Testis (tissue), 3 donors: ENCODE data around the gene CDC42BPB. TPM values are rescaled to one million over a fixed set of nuclear protein-coding genes. Genes with fewer than 3 reads are reported as not detected.

Source experiments
- DNase-seq: peaks from one replicate; pipeline ENCODE4 v3.0.0-alpha.2; 2019
- H3K27ac ChIP-seq, 2 donors: fragments of 200-600 bp; sonication (generic); one replicate each; pipeline ENCODE4 v1.5.1; 2019
- H3K27me3 ChIP-seq: fragments of 200-600 bp; sonication (generic); one replicate; pipeline ENCODE4 v1.5.1; 2019
- H3K36me3 ChIP-seq: fragments of 200-600 bp; sonication (generic); one replicate; pipeline ENCODE4 v1.5.1; 2017; ENCODE audit warnings: low read depth; ENCODE audit errors: missing control alignments
- H3K4me1 ChIP-seq: fragments of 200-600 bp; sonication (generic); one replicate; pipeline ENCODE4 v1.5.1; 2019
- H3K4me3 ChIP-seq, 2 donors: fragments of 200-600 bp; sonication (generic); one replicate each; pipeline ENCODE4 v1.5.1; 2017 to 2019
- H3K9me3 ChIP-seq: fragments of 200-600 bp; sonication (generic); one replicate; pipeline ENCODE4 v1.5.1; 2017
- POLR2A ChIP-seq: fragments of 450-650 bp; IDR thresholded peaks from one replicate; pipeline ENCODE4 v1.6.1; 2017; ENCODE audit warnings: antibody characterized with exemption, mild to moderate bottlenecking, moderate library complexity
- WGBS, 2 donors: methylation state at CpG; one replicate each; pipeline ENCODE4 v1.1.5; 2018; 5-methylcytosine and 5-hydroxymethylcytosine counted together
- intact Hi-C: fragments of 100-400 bp; cut with DNase I; formaldehyde crosslinking; loops from one replicate; pipeline ENCODE4 v1.15.1; 2023; ENCODE audit warnings: low total_unique reads
- polyA plus RNA-seq: library from polyadenylated mRNA; stranded (reverse); fragments of 350-450 nt; fragmentation: Illumina TruSeq; extraction: RNeasy Lipid Tissue Mini Kit (QIAGEN cat#74804); gene quantifications from one replicate; pipeline ENCODE4 v1.2.3, GENCODE V29; 2014; ENCODE audit warnings: low read depth, low replicate concordance; ENCODE audit not compliant: insufficient read depth
- total RNA-seq, 2 donors: library from RNA; depleted of rRNA; stranded (reverse); fragments of >200 nt; gene quantifications; one replicate each; pipeline ENCODE4 v1.2.3, GENCODE V29; 2016
- TF ChIP-seq, protein P1 (sequence below), 3 experiments: fragments of 450-650 bp in 2 of 3; fragments of 200-600 bp in 1 of 3; sonication (generic) in 1 of 3; IDR thresholded peaks; one replicate each; pipeline ENCODE4 v1.5.1; 2016 to 2019; ENCODE audit warnings: antibody characterized with exemption in 3 of 3, mild to moderate bottlenecking in 2 of 3, moderate library complexity in 1 of 3

Gene CDC42BPB
- total and polyA plus RNA-seq, 3 donors from 2014 or later, result 90.3 to 216 (median 201) TPM

DNA sequence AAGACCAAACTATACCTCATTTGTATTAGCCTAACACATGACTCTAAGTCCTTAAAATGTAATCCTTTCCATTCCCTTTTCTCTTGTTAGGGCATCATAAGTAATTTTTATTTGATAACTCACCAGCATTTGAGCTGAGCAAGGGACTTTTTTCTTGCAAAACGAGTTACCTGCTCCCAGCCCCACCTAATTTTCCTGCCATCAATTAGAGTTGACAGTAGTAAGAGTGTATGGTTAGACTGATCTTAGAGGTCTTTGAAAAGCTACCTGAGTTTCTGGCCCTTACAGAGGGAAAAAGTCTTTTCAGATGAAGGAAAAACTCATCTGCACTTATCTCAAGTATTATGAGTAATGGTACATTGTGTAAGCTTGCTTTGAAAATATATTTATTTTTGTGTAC, 168.6 kb downstream of the CDC42BPB start:
- Histone ChIP-seq H3K27me3 (no peaks in the 10 kb centered on the region), H3K4me3 (no peak overlapping the region), H3K4me1 (no peaks in the 10 kb centered on the region), H3K9me3 (no peaks in the 10 kb centered on the region), H3K27ac (no peak overlapping the region), H3K36me3 (no peaks in the 10 kb centered on the region)
- 86 to 97% methylated on average over 1 of the region's 1 CpG for WGBS, 2 donors
- intact Hi-C loops, result no loop called here
- DNase-seq, result no peak
- no peak for TF ChIP-seq POLR2A
- TF ChIP-seq, protein P1, sequence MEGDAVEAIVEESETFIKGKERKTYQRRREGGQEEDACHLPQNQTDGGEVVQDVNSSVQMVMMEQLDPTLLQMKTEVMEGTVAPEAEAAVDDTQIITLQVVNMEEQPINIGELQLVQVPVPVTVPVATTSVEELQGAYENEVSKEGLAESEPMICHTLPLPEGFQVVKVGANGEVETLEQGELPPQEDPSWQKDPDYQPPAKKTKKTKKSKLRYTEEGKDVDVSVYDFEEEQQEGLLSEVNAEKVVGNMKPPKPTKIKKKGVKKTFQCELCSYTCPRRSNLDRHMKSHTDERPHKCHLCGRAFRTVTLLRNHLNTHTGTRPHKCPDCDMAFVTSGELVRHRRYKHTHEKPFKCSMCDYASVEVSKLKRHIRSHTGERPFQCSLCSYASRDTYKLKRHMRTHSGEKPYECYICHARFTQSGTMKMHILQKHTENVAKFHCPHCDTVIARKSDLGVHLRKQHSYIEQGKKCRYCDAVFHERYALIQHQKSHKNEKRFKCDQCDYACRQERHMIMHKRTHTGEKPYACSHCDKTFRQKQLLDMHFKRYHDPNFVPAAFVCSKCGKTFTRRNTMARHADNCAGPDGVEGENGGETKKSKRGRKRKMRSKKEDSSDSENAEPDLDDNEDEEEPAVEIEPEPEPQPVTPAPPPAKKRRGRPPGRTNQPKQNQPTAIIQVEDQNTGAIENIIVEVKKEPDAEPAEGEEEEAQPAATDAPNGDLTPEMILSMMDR (IDR thresholded peaks at IDR 0.05), result no peak

DNA sequence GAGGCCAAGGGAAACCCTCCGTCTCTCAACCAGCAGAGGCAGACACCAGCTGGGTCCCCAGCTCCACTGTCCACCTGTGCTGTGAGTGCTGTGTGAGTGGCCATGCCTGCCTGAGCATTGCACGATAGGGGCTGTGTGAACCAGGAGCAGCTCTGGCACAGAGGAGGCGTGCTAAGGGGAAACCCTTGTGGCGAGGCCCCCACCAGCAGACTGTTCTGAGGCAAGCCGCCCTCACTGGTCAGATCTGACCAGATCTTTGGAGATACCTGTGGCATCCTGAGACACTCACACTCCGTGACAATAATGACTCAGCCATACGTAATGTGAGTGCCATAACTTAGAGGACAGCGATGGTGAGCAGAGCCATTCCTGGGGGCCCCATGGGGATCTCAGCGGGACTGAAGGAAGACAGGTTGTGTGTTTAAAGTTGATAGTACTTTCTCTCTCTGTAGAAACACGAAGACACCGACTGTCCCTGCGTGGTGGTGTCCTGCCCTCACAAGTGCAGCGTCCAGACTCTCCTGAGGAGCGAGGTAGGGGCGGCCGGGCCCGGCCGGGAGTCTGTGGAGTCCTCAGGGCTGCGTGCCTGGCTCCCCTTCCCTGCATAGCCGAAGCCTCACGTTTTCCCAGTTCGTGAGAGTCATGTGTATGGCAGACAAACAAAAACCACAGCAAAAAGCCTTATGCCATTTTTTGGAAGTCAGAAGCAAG, 171.5 kb downstream of the CDC42BPB start:
- DNase-seq, result no peak
- 94 to 98% methylated on average over 16 to 22 of the region's 22 CpGs for WGBS, 2 donors
- Histone ChIP-seq H3K4me3 (no peak overlapping the region), H3K4me1 (no peaks in the 10 kb centered on the region), H3K27ac (no peak overlapping the region), H3K36me3 (no peaks in the 10 kb centered on the region), H3K27me3 (no peaks in the 10 kb centered on the region), H3K9me3 (no peaks in the 10 kb centered on the region)
- TF ChIP-seq, protein P1 (IDR thresholded peaks at IDR 0.05), result no peak
- no peak for TF ChIP-seq POLR2A
- intact Hi-C loops, result no loop called here

DNA sequence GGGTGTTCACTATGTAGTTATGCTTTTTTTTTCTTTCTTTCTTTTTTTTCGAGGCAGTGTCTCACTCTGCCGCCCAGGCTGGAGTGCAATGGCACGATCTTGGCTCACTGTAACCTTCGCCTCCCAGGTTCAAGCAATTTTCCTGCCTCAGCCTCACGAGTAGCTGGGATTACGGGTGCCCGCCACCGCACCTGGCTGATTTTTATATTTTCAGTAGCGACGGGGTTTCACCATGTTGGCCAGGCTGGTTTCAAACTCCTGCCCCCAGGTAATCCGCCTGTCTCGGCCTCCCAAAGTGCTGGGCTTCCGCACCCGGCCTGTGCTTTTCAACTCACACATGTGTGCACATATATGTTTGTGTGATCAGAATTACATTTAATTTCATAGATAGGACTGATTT, 173.8 kb downstream of the CDC42BPB start:
- H3K9me3 ChIP-seq, result no peaks in the 10 kb centered on the region
- no peaks in the 10 kb centered on the region for H3K4me1 ChIP-seq
- 94 to 98% methylated on average over 14 of the region's 14 CpGs for WGBS, 2 donors
- H3K27me3 ChIP-seq, result no peaks in the 10 kb centered on the region
- DNase-seq, result no peak
- intact Hi-C loops, result no loop called here
- no peaks in the 10 kb centered on the region for H3K36me3 ChIP-seq
- no peak for TF ChIP-seq POLR2A
- TF ChIP-seq, protein P1 (IDR thresholded peaks at IDR 0.05), result no peak
- no peak overlapping the region for H3K4me3 ChIP-seq
- H3K27ac ChIP-seq, result no peak overlapping the region

DNA sequence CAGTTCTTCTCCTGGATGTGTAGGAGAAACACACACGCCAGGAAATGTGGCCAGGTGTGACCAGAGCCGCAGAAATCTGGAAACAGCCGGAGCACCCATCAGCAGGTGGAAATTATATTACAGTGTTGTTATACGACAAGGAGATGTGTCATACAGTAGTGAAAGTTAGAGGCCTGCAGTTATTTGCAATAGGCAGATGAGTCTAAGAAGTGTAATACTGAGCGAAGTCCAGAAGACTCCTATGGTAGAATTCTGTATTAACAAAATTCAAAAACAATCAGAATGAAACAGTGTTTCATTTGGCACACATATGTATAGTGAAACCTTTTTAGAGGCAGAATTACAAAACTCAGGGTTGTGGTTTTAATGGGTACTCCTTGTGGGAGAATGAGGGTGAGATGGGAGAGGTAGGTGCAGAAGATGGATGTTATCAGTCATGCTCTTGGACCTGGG, 174.2 kb downstream of the CDC42BPB start:
- 93 to 96% methylated on average over 5 of the region's 5 CpGs for WGBS, 2 donors
- Histone ChIP-seq H3K4me3 (no peak overlapping the region), H3K9me3 (no peaks in the 10 kb centered on the region), H3K36me3 (no peaks in the 10 kb centered on the region), H3K27ac (no peak overlapping the region), H3K27me3 (no peaks in the 10 kb centered on the region), H3K4me1 (no peaks in the 10 kb centered on the region)
- no peak for DNase-seq
- intact Hi-C loops, result no loop called here
- TF ChIP-seq POLR2A, result no peak
- TF ChIP-seq, protein P1 (IDR thresholded peaks at IDR 0.05), result no peak

Other genes starting within 250 kb of the CDC42BPB start
- 1 to 10 TPM; 3.0 to 4.6 TPM for gene AMN, start 134.9 kb downstream of the CDC42BPB start, total RNA-seq
- gene AMN, start 134.9 kb downstream of the CDC42BPB start, polyA plus RNA-seq, result 3.0 TPM
- 1 to 10 TPM; 1.9 to 5.6 TPM for gene LBHD2, start 26.7 kb upstream of the CDC42BPB start, total RNA-seq
- 3.9 TPM for gene LBHD2, start 26.7 kb upstream of the CDC42BPB start, polyA plus RNA-seq
- 1 to 10 TPM; 1.0 to 2.4 TPM for gene EXOC3L4, start 37.2 kb upstream of the CDC42BPB start, total RNA-seq
- 2.4 TPM for gene EXOC3L4, start 37.2 kb upstream of the CDC42BPB start, polyA plus RNA-seq
- gene TNFAIP2, start 65.9 kb upstream of the CDC42BPB start, total RNA-seq, result 10 to 100 TPM; 44.9 to 51.8 TPM
- gene TNFAIP2, start 65.9 kb upstream of the CDC42BPB start, polyA plus RNA-seq, result 92.8 TPM